NCI-H460 (cell line): Measurements from ENCODE around the gene LIX1. TPM values are rescaled to one million over a fixed set of nuclear protein-coding genes. Genes with fewer than 3 reads are reported as not detected.
"Not testable (repeated sequence)": the region's sequence is repeated elsewhere in the genome, so short reads cannot be mapped to it uniquely, and the experiment has no call there.

ENCODE experiments used
- DNase-seq: peaks from one replicate; pipeline ENCODE4 v3.0.0-alpha.2; 2016; ENCODE audit warnings: low read depth; ENCODE audit errors: extremely low read depth
- total RNA-seq: library from RNA; depleted of rRNA; stranded (reverse); fragments of >200 nt; shearing (Covaris generic); gene quantifications from 2 replicates; pipeline ENCODE4 v1.2.3, GENCODE V29; 2014

The LIX1 gene
- total RNA-seq, 1 experiment from 2014 or later = not detected

GRCh38 chr5:97143704-97144103, 1.3 kb upstream of the LIX1 start:
- no peak for DNase-seq

DNA sequence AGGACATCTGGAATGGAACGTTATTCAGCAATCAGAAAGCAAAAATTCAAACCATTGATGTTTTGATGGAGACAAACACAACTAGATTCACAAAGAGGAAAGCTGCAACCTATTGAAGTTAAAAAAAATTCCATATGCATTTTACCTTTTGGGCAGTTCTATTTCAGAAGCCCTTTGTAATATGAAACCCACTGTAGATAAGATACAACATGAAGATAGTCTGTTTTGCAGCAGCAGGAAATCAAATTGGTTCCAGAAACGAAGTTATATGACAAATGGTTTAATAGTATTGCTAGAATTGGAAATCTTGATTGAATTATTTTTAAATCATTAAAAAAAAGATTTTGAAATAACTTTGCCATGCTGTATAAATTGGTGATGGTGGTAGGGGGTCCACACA, 872 bp downstream of the LIX1 start:
- DNase-seq = no peak

DNA sequence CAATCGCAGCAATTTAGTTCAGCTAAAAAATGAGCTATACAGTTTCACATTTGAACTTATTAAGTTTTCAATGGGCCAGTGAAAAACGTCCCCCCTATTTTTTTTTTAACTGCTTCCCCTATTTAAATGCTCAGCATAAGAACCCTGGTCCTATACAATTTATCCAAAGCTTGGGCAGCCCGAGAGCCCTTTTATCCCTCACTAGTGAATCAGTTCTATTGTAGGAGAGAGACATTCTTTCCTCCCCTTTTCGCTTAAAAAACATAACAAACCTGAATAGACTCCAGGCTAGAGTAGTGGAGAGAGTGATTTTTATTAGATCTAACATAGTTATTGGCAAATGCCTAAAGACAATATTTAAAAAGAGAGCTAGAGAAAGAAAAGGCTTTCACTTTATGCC, 1.4 kb downstream of the LIX1 start:
- DNase-seq = no peak

GRCh38 chr5:97140250-97140649, 2.2 kb downstream of the LIX1 start:
- DNase-seq = not testable (repeated sequence)

GRCh38 chr5:97136475-97136874, 5.9 kb downstream of the LIX1 start:
- DNase-seq = no peak

- no peak for DNase-seq
Measured at GRCh38 chr5:97135868-97136267, 6.5 kb downstream of the LIX1 start.

DNA sequence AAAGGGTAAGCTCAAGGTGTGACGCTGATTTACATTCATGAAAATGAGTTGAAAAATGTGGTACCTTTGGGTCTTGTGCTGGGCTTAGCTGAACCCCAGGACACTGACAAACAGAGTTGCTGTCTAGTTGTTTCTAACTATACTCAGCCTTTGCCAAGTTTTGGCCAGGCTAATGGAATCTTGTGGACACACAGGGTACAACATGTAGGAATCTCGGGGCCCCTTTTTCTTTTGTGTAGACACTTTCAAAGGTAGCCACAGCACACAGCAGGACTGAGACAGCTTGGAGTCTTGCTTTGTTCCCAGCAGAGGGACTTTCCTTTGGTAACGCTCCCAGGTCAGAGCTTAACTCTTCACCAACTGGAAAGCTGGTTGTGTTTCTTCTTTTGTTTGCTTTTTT, 7.8 kb downstream of the LIX1 start:
- no peak for DNase-seq

DNA sequence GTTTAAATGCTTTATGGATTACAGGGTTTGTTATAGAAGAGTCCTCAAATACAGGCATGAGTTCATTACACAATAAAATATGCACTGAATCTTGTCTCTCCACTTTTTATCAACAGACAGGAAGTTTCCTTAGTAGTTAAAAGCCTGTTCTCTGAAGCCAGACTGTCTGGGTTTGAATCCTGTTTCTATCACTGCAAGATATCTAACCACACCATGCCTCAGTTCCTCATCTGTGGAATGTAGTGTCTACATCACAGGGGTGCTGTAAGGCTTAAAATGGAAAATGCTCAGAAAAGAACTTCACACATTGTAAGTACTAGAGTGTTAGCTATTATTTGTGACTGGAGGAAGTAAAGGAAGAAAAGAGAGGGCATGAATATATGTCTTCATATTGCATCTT, 9.3 kb downstream of the LIX1 start:
- DNase-seq = no peak

DNA sequence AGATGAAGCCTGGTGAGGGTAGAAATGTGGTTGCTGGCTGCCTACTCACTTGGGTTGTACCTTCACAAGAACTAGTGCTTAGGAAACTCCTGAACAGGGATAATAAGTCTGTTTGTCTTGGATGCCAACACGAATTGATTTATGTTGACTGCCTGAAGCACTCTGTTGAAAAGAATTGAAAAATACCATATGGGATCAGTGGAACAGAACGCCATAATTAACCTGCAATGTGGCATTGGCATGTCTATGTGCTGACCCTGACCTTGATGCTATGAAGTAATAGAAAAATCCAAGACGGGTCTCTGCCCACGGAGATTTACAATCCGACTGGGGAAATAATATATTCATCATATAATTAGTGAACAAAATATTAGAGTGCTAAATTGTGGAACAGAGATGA, 10.5 kb downstream of the LIX1 start:
- no peak for DNase-seq

DNA sequence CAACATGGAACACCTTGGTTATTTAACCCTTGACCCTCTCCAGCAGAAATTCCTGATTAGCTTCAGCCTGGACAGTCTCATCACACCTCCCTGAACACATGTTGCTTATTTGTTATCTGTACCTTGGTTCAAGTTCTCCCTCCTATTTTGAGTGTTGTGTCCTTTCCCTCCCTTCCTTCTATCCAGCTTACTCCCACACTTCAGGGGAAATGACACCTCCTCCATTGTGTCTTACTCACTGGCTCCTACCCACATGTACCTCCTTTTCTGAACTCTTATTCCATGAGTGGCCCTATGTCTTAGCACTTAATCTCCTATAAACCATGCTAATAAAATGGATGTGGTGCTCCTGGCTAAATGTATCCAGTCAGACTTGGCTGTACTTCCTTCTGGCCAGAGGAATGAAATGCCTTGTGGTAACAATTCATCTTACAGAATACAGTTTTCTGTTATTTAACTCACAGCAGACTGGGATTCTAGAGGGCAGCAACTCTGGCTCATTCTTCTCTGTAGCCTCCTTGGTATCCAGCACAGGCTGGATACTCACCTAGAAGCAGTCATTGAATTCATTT, 11.2 kb downstream of the LIX1 start:
- no peak for DNase-seq

- no peak for DNase-seq
Measured at GRCh38 chr5:97127727-97128126, 14.7 kb downstream of the LIX1 start.

DNA sequence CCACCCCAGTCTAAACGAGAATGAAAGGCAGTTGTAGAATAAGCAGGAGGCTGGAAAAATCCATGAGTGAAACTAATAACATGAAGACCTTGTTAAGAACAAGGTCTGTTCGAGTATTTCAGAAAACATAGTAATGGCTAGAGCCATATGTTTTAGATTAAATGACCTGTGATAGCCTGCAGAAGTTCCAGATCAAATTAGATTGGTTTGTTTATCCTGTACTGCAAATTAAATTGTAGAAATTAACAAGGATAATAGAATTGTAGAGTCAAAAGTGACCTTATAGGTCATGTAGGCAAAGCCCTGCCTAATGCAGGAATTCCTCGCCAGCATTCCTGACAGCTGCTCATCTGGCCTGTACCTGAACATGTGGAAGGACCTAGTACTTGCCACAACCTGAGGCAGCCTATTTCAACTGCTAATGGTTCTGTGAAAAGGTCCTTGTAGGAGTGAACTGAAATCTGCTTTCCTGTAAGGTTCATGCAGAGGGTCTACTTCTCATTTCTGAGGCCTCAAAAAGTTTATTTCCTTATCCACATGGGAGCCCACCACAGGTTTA, 17.2 kb downstream of the LIX1 start:
- no peak for DNase-seq

GRCh38 chr5:97124335-97124734, 18.1 kb downstream of the LIX1 start:
- no peak for DNase-seq

DNA sequence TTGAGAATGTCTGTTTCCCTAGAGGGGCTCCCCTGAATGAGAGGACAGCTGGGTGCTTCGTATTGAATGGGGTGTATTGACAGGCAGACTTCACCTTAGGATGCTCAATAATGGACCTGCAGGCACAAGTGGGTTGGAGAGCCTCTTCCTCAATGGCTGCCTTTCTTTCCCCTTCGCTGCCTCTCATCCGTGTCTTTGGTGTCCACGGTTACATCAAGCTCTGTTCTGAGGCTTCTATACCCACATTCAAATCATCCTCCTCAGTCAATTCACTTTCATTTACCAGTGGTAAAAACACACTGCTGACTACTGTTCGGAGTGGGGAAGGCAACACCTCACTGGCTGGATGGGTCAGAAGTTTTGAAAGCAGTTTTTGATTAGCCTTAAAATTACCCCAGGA, 20.6 kb downstream of the LIX1 start:
- no peak for DNase-seq

GRCh38 chr5:97120195-97120594, 22.2 kb downstream of the LIX1 start:
- no peak for DNase-seq

DNA sequence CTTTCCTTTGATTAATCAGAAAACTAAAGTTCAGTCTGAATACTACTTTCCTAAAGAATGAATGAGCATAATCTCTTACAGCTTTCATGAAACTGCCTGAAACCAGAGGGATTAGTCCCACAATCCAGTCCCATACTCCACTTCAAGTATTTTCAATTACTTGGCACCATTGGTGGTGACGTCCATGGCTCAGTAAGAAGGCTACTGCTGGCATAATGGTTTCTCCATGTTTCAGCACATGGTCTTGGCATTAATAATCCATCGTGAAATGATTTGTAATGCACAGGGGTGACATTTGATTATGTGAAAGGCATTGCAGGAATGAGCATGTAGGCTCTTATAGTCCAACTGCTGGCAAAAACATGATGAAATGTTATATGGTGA, 23.4 kb downstream of the LIX1 start:
- DNase-seq = no peak

GRCh38 chr5:97118261-97119006, 24.0 kb downstream of the LIX1 start:
- DNase-seq = no peak

DNA sequence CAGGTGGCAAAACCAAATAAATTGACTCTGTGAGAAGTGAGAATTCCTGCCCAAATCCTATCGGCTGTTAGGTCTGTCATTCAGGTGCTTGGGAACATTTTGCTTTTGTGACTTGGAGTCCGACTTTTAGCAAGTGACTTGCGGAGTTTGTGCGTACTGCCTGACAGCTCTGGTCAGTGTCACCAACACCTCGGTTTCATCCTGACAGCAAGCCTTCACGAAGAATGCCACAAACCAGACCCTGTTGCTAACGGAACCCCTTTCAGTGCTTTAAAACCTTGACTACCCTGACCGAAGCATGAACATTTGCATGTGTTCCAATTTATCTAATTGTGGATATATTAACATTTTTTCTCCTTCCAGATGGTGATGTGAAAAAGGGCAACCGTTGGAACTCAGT, 26.5 kb downstream of the LIX1 start:
- no peak for DNase-seq

GRCh38 chr5:97112230-97112629, 30.2 kb downstream of the LIX1 start:
- no peak for DNase-seq

- no peak for DNase-seq
Measured at GRCh38 chr5:97111616-97112015, 30.8 kb downstream of the LIX1 start.

DNA sequence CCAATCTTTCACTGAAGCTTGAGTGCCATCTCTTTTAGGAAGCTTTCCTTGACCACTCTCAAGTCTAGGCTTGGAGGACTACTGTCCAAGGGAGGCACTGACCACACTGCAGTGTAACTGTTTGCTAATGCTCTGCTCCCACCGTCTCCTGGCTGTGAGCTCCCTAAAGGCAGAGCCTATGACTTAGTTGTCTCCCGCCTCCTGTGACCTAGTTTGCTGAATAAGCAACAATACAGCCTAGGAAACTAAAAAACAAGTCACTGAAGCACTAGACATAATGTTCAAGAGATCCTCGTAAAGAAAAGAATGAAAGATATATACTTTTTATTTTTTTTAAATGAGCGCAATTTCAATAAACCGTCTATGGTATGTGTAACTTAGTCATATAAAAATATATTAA, 31.4 kb downstream of the LIX1 start:
- no peak for DNase-seq

DNA sequence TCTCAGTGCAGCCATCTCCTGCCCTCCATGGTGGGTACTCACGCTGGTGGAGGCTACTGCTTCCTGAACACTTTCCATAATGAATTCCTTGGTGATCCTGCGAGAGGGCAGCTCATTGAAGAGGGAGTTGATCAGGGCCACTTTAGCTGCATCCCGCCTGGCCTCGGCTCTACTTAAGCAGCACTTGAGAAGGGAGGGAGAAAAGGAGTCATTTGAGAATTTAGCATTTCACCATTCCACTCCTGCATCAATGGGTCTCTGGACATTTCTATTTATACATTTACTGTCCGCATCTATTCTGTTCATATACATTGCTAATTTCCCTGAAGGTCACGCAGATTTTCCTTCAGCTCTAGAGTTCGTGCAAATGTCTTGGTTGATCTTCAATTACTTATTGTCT, 35.1 kb downstream of the LIX1 start:
- no peak for DNase-seq

DNA sequence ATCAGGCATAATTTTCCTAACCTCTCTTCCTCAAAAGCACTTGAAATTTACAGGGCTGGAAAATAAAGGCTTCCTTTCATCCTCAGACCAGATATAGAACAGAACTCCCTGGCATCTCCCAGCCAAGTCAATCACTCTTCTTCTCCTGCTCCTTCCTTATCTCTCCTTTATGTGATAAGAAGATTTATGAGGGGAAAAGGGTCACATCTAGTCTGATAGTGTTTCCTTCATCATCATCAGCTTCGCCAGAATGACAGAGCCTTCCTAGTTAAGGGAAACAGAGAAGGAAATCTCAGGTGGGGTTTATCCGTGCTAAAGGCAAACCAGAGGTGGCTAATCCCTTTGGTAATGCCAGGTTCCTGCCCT, 36.2 kb downstream of the LIX1 start:
- DNase-seq = no peak
